Right ventricle myocardium superior (tissue), 1 donor: Measurements from ENCODE around the gene DAZ2. TPM values are rescaled to one million over a fixed set of nuclear protein-coding genes. Genes with fewer than 3 reads are reported as not detected.
"Not testable (repeated sequence)": the region's sequence is repeated elsewhere in the genome, so short reads cannot be mapped to it uniquely, and the experiment has no call there.

Source experiments
- ATAC-seq: fragments of 200-7000 bp; cut with Tn5 transposase; one replicate; pipeline ENCODE4 v1.9.1; 2020; ENCODE audit warnings: mild to moderate bottlenecking; ENCODE audit not compliant: poor library complexity
- DNase-seq: peaks from one replicate; pipeline ENCODE4 v3.0.0-alpha.2; 2020
- intact Hi-C: fragments of 100-400 bp; cut with DNase I; formaldehyde crosslinking; loops from one replicate; pipeline ENCODE4 v1.11.2; 2022
- long read RNA-seq: library from polyadenylated mRNA; unstranded; transcript quantifications from one replicate; pipeline ENCODE4 v2.0.0, GENCODE V29; 2021
- total RNA-seq: library from RNA; stranded (reverse); fragmentation: NEBNext Ultra II Directional; extraction: Animal tissue kit (Norgen Biotek cat#: 25700); gene quantifications from one replicate; pipeline ENCODE4 v1.2.1, GENCODE V29; 2021
- donor health status: DM: no; HTN: yes; CAD: no; lungs with severe emphysema.

The DAZ2 gene, protein sequence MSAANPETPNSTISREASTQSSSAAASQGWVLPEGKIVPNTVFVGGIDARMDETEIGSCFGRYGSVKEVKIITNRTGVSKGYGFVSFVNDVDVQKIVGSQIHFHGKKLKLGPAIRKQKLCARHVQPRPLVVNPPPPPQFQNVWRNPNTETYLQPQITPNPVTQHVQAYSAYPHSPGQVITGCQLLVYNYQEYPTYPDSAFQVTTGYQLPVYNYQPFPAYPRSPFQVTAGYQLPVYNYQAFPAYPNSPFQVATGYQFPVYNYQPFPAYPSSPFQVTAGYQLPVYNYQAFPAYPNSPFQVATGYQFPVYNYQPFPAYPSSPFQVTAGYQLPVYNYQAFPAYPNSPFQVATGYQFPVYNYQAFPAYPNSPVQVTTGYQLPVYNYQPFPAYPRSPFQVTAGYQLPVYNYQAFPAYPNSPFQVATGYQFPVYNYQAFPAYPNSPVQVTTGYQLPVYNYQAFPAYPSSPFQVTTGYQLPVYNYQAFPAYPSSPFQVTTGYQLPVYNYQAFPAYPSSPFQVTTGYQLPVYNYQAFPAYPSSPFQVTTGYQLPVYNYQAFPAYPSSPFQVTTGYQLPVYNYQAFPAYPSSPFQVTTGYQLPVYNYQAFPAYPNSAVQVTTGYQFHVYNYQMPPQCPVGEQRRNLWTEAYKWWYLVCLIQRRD
- total RNA-seq, result not detected
- long read RNA-seq, result 0 reads

DNA sequence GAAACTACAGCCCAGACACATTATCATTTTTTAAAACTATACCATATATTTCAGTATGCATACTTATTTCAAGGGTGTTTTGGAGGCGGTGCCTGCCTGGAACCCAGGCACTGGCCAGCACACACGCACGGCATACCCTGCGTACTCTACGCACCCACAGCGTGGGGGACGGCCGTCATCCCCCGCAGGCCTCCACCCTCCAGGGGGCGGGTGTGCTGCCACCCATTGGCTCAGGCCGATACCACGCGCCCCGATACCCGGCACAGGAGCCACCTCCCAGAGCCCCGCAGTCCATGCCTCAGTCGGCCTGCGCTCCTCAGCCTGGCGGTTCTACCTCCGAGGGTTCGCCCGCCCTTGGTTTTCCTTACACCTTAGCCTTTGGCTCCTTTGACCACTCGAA is at the start of gene DAZ2:
DAZ2 (plus strand) TSS at position 301 of the 400 bp plus-strand sequence. CDS start 208 bp downstream, outside the sequence.
- not testable (repeated sequence) for ATAC-seq

DNA sequence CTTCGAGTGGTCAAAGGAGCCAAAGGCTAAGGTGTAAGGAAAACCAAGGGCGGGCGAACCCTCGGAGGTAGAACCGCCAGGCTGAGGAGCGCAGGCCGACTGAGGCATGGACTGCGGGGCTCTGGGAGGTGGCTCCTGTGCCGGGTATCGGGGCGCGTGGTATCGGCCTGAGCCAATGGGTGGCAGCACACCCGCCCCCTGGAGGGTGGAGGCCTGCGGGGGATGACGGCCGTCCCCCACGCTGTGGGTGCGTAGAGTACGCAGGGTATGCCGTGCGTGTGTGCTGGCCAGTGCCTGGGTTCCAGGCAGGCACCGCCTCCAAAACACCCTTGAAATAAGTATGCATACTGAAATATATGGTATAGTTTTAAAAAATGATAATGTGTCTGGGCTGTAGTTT is 20.4 kb upstream of the DAZ2 start, which contains the start of gene DAZ1:
DAZ1 (minus strand) TSS at position 101 of the 400 bp plus-strand sequence. CDS start 208 bp downstream, outside the sequence.
- ATAC-seq, DNase-seq, intact Hi-C loops: not testable (repeated sequence)

More for the DNA sequence above, at the start of gene DAZ2:
- intact Hi-C loops, DNase-seq: not testable (repeated sequence)

GRCh38 chrY:23207455-23207854 is 11.9 kb upstream of the DAZ2 start:
- intact Hi-C loops, DNase-seq, ATAC-seq: not testable (repeated sequence)

GRCh38 chrY:23209802-23210495 is 9.4 kb upstream of the DAZ2 start:
- DNase-seq, ATAC-seq, intact Hi-C loops: not testable (repeated sequence)

GRCh38 chrY:23210681-23211080 is 8.7 kb upstream of the DAZ2 start:
- DNase-seq, ATAC-seq, intact Hi-C loops: not testable (repeated sequence)

Other genes with a start within 250 kb of the DAZ2 start
- not detected for gene BPY2, start 235.3 kb upstream of the DAZ2 start, total RNA-seq
- not detected for gene DAZ1, start 20.5 kb upstream of the DAZ2 start, total RNA-seq